GM12878 (cell line): Measurements from ENCODE around the gene FAM9C. TPM values are rescaled to one million over a fixed set of nuclear protein-coding genes. Genes with fewer than 3 reads are reported as not detected.

Experiments
- CHD2 ChIP-seq: IDR thresholded peaks from 2 replicates; pipeline ENCODE4 v1.6.1; 2011; ENCODE audit warnings: low read depth, low read length, improper control_type of control experiment, borderline replicate concordance
- GATAD2B ChIP-seq: fragments of 450-650 bp; conservative IDR thresholded peaks from 2 replicates; pipeline ENCODE4 v1.6.1; 2017; ENCODE audit warnings: low read depth, mild to moderate bottlenecking, moderate library complexity
- HDAC2 ChIP-seq: fragments of 200-600 bp; sonication (generic); IDR thresholded peaks from 2 replicates; pipeline ENCODE4 v1.6.1; 2017
- HDAC6 ChIP-seq: fragments of 200-600 bp; sonication (generic); IDR thresholded peaks from one replicate; pipeline ENCODE4 v1.8.0; 2017; ENCODE audit warnings: antibody characterized with exemption; ENCODE audit not compliant: unreplicated experiment
- NFYA ChIP-seq: IDR thresholded peaks from 2 replicates; pipeline ENCODE4 v1.6.1; 2011; ENCODE audit warnings: low read depth, mild to moderate bottlenecking, low read length, improper control_type of control experiment, borderline replicate concordance
- NR2C1 ChIP-seq: fragments of 450-650 bp; IDR thresholded peaks from 2 replicates; pipeline ENCODE4 v1.6.1; 2017; ENCODE audit warnings: antibody characterized with exemption, mild to moderate bottlenecking, moderate library complexity
- RCOR1 ChIP-seq: conservative IDR thresholded peaks from 2 replicates; pipeline ENCODE4 v1.6.1; 2012; ENCODE audit warnings: low read depth, low read length, improper control_type of control experiment
- SMC3 ChIP-seq: IDR thresholded peaks from 2 replicates; pipeline ENCODE4 v1.6.1; 2011; ENCODE audit warnings: low read length, improper control_type of control experiment, borderline replicate concordance
- SRF ChIP-seq, 2 experiments: IDR thresholded peaks; 2 replicates each; pipeline ENCODE4 v1.6.1; 2011; ENCODE audit warnings: low read depth in 2 of 2, low read length in 2 of 2, mild to moderate bottlenecking in 1 of 2, moderate library complexity in 1 of 2
- YY1 ChIP-seq: IDR thresholded peaks from 2 replicates; pipeline ENCODE4 v1.6.1; 2011; ENCODE audit warnings: low read depth, mild to moderate bottlenecking, low read length
- ZNF217 ChIP-seq: fragments of 450-650 bp; IDR thresholded peaks from 2 replicates; pipeline ENCODE4 v1.6.1; 2017; ENCODE audit warnings: antibody characterized with exemption, mild to moderate bottlenecking
- polyA plus RNA-seq, 11 experiments: library from polyadenylated mRNA; depleted of rRNA in 4 of 11; unstranded in 6 of 11; stranded (reverse) in 5 of 11; fragments of >200 nt; fragmentation: Nextera tagmentation in 4 of 11; fragmentation: Illumina TruSeq in 1 of 11; extraction: Ambion mirVana in 4 of 11; extraction: Trizol in 1 of 11; gene quantifications; 1 replicate in 1 of 11; 2 replicates in 10 of 11; pipeline versions ENCODE4 v1.2.1 to v1.2.3, GENCODE V29; 2011 to 2016; ENCODE audit warnings: inconsistent platforms in 2 of 11, missing spikeins in 2 of 11, low read depth in 1 of 11
- total RNA-seq, 4 experiments: library from RNA; depleted of rRNA in 3 of 4; stranded (reverse); fragments of >200 nt in 3 of 4; fragmentation: Illumina TruSeq in 1 of 4; extraction: Trizol in 1 of 4; gene quantifications; 2 replicates each; pipeline versions ENCODE4 v1.2.1 to v1.2.3, GENCODE V29; 2013 to 2021
- TF ChIP-seq, protein P1 (sequence below): IDR thresholded peaks from 2 replicates; pipeline ENCODE4 v1.6.1; 2011; ENCODE audit warnings: borderline replicate concordance, low read depth, mild to moderate bottlenecking, moderate library complexity, mixed read lengths, low read length; ENCODE audit not compliant: insufficient read depth; ENCODE audit errors: extremely low read length
- TF ChIP-seq, protein P2 (sequence below): fragments of 450-650 bp; formaldehyde crosslinking; IDR thresholded peaks from 2 replicates; pipeline ENCODE4 v1.4.0; 2020; ENCODE audit warnings: mild to moderate bottlenecking, moderate library complexity
- TF ChIP-seq, protein P3 (sequence below): fragments of 450-650 bp; IDR thresholded peaks from 2 replicates; pipeline ENCODE4 v1.6.1; 2014; ENCODE audit warnings: mild to moderate bottlenecking
- TF ChIP-seq, protein P4 (sequence below): IDR thresholded peaks from 2 replicates; pipeline ENCODE4 v1.6.1; 2011; ENCODE audit warnings: mild to moderate bottlenecking, low read depth, low read length, moderate library complexity; ENCODE audit not compliant: insufficient replicate concordance
- TF ChIP-seq, protein P5 (sequence below): IDR thresholded peaks from 2 replicates; pipeline ENCODE4 v1.6.1; 2012; ENCODE audit warnings: low read depth, low read length, improper control_type of control experiment

FAM9C gene
- total and polyA plus RNA-seq, 10 of the 15 experiments (the other 5 are each of a cell fraction or from before 2014, with no cell fraction given) = 0.01 to 0.03 TPM; not detected in 8

DNA sequence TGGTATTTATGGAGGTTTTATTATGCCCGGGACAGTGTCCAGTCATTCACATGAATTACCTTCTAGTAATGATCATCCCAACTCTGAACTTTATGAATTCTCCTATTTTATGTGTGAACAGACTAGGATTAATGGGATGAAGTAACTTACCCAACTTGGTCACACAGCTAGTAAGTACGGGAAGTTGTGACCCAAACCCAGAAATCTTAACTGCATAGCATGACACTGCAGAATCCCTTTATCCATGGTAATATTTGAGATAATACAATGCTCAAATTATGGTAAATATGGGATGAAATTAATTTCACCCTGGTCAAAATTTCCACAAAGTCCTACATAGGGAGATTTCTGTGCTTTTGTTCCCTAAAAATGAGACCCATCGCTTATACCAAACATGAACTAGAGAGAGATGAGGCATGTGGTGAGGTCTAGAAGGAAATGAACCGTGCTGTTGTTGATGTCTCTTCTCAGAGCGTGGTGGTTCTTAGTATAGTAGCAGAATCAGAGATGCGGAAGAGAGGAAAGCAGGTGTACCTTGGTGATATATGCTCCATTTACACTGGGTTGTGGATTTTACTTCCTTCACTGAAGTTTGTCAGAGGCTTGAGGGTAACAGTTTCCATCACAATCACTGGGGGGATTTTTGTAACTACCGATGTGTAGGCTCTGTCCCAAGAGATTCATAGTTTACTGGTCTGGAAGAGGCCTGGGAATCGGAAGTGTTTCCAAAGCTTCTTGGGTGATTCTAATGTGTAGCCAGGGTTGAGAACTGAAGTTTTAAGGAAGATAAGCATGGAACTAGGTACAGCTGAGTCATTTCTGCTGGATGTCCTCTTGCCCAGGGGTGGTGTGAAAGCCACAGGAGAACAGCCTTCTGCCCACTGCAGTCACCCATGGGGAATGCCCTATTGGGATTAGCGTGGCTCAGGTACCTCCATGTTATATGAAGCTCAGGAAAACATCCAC lies 30.2 kb upstream of the FAM9C start (continued):
- peak; percentile 72; the same call in 1 of the 2 replicates for TF ChIP-seq GATAD2B
- TF ChIP-seq, protein P1, sequence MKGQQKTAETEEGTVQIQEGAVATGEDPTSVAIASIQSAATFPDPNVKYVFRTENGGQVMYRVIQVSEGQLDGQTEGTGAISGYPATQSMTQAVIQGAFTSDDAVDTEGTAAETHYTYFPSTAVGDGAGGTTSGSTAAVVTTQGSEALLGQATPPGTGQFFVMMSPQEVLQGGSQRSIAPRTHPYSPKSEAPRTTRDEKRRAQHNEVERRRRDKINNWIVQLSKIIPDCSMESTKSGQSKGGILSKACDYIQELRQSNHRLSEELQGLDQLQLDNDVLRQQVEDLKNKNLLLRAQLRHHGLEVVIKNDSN = no peak
- TF ChIP-seq YY1 = no peak
- TF ChIP-seq CHD2 = no peak
- TF ChIP-seq HDAC6 = no peak
- peak; percentile 6; the same call in 1 of the 2 replicates for TF ChIP-seq SMC3
- TF ChIP-seq NFYA = no peak
- no peak for TF ChIP-seq RCOR1
- TF ChIP-seq, protein P2, sequence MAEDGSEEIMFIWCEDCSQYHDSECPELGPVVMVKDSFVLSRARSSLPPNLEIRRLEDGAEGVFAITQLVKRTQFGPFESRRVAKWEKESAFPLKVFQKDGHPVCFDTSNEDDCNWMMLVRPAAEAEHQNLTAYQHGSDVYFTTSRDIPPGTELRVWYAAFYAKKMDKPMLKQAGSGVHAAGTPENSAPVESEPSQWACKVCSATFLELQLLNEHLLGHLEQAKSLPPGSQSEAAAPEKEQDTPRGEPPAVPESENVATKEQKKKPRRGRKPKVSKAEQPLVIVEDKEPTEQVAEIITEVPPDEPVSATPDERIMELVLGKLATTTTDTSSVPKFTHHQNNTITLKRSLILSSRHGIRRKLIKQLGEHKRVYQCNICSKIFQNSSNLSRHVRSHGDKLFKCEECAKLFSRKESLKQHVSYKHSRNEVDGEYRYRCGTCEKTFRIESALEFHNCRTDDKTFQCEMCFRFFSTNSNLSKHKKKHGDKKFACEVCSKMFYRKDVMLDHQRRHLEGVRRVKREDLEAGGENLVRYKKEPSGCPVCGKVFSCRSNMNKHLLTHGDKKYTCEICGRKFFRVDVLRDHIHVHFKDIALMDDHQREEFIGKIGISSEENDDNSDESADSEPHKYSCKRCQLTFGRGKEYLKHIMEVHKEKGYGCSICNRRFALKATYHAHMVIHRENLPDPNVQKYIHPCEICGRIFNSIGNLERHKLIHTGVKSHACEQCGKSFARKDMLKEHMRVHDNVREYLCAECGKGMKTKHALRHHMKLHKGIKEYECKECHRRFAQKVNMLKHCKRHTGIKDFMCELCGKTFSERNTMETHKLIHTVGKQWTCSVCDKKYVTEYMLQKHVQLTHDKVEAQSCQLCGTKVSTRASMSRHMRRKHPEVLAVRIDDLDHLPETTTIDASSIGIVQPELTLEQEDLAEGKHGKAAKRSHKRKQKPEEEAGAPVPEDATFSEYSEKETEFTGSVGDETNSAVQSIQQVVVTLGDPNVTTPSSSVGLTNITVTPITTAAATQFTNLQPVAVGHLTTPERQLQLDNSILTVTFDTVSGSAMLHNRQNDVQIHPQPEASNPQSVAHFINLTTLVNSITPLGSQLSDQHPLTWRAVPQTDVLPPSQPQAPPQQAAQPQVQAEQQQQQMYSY (CRISPR knock-in tag) = no peak
- TF ChIP-seq ZNF217 = no peak
- no peak for TF ChIP-seq SRF (IDR thresholded peaks at IDR 0.05; ENCODE audit: low read depth in 2 of 2, low read length in 2 of 2)
- TF ChIP-seq, protein P3, sequence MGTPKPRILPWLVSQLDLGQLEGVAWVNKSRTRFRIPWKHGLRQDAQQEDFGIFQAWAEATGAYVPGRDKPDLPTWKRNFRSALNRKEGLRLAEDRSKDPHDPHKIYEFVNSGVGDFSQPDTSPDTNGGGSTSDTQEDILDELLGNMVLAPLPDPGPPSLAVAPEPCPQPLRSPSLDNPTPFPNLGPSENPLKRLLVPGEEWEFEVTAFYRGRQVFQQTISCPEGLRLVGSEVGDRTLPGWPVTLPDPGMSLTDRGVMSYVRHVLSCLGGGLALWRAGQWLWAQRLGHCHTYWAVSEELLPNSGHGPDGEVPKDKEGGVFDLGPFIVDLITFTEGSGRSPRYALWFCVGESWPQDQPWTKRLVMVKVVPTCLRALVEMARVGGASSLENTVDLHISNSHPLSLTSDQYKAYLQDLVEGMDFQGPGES = no peak
- TF ChIP-seq, protein P4, sequence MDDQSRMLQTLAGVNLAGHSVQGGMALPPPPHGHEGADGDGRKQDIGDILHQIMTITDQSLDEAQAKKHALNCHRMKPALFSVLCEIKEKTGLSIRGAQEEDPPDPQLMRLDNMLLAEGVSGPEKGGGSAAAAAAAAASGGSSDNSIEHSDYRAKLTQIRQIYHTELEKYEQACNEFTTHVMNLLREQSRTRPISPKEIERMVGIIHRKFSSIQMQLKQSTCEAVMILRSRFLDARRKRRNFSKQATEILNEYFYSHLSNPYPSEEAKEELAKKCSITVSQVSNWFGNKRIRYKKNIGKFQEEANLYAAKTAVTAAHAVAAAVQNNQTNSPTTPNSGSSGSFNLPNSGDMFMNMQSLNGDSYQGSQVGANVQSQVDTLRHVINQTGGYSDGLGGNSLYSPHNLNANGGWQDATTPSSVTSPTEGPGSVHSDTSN = no peak
- TF ChIP-seq HDAC2 = no peak
- TF ChIP-seq NR2C1 = no peak
- TF ChIP-seq, protein P5, sequence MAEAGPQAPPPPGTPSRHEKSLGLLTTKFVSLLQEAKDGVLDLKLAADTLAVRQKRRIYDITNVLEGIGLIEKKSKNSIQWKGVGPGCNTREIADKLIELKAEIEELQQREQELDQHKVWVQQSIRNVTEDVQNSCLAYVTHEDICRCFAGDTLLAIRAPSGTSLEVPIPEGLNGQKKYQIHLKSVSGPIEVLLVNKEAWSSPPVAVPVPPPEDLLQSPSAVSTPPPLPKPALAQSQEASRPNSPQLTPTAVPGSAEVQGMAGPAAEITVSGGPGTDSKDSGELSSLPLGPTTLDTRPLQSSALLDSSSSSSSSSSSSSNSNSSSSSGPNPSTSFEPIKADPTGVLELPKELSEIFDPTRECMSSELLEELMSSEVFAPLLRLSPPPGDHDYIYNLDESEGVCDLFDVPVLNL = no peak
